Colon (tissue), 2 donors: ENCODE measurements around the gene GRAMD4.

Source experiments
- FAIRE-seq: peaks from 2 replicates; lab custom pipeline; 2012; peaks lifted over from hg19 to GRCh38; lab: Jason Lieb, UNC
- donor health status: control.
- donor health status: control.

GRAMD4 gene

DNA sequence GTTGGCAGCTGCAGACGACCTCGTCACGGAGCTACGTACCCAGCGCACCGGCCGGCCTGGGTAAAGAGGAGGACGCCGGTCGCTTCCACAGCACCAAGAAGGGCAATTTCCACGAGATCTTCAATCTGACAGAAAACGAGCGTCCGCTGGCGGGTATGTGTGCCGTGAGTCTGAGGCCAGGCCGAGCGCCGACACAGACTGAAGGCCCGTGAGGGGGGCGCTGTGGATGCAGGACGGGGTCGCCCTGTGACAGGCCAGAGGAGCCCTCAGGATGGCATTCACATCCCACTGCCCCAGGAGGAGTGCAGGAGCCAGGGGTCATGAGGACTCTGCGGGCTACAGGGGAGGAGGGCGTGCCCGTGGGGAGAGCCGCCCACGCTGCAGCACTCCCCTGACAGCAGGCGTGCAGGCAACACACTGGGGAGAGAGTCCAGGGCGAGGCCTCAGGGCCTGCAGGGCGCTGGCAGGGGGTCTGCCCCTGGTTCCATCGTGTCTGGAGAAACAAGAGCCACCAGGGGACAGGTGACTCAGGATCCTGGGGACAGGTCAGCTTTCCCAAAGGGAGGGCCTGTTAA is 53.6 kb downstream of the GRAMD4 start:
- FAIRE-seq, result no peak

GRCh38 chr22:46674367-46674781 is 54.2 kb downstream of the GRAMD4 start:
- FAIRE-seq, result no peak

GRCh38 chr22:46674906-46675305 is 54.7 kb downstream of the GRAMD4 start:
- FAIRE-seq, result no peak

DNA sequence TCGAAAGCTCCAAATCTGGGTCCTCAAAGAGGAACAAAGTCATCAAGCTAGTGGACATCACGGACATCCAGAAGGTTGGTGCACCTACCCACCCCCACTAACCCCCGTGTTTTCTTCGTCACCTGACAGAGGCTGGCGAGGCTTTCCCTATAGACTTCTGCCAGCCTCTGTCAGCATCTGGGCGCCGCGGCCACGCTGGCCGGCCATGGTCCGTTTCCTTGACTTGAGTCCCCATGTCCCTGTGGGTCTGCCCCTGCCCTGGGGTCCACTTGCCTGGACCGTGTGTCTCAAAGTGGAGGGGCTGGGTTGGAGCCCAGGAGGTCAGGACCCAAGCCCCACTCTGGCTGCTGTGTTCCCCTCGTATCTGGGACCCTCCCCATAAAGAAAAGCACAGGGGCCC is 55.3 kb downstream of the GRAMD4 start:
- no peak for FAIRE-seq

DNA sequence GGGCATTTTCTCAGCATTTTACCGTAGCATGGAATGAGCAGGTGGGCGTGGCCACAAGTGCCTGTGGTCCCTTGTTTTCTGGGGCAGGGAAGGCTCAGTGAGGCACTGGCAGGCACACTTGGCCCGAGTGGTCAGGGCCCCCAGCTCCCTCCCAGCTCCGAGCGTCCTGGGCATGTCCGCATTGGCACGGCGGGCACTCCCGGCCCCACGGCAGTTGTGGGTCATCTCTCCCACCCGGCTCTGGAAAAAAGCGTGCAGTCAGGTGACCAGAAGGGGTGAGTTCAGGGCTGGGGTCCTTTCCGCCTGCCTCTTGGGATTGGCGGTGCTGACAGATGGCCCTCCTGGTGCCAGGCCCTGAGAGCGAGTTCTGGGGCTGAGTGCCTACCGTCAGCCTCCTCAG is 55.8 kb downstream of the GRAMD4 start:
- FAIRE-seq, result no peak

DNA sequence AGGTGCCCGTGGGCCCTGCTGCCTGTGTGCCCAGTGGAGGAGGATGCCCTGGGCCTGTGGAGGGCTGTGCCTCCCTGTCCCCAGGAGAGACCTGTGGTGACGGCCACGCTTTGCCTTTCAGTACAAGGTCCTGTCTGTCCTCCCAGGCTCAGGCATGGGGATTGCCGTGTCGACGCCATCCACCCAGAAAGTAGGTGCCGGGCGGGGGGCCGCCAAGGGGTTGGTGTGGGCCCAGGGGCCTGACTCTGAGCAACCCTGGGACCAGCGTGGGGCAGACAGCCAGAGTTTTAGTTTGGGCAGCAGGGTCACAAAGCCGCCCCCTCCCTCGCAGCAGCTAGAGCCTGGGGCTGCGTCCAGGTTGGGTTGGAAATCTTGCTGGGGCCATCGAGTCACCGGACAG is 56.3 kb downstream of the GRAMD4 start:
- no peak for FAIRE-seq

DNA sequence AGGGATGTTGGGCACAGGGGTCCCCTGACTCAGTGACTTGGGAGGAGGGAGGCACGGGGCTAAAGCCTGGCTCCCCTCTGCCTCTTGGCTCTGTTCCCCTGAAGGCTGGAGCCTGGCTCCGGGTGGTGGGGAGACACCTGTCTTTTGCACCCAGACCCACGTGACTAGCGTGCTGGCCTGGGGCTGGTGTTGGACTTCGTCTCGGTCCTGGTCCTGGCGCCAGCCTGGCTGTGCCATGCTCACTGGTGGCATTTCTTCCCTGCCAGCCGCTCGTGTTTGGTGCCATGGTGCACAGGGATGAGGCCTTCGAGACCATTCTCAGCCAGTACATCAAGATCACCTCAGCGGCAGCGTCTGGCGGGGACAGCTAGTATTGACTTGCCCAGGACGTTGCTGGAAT is 56.7 kb downstream of the GRAMD4 start:
- FAIRE-seq, result no peak

DNA sequence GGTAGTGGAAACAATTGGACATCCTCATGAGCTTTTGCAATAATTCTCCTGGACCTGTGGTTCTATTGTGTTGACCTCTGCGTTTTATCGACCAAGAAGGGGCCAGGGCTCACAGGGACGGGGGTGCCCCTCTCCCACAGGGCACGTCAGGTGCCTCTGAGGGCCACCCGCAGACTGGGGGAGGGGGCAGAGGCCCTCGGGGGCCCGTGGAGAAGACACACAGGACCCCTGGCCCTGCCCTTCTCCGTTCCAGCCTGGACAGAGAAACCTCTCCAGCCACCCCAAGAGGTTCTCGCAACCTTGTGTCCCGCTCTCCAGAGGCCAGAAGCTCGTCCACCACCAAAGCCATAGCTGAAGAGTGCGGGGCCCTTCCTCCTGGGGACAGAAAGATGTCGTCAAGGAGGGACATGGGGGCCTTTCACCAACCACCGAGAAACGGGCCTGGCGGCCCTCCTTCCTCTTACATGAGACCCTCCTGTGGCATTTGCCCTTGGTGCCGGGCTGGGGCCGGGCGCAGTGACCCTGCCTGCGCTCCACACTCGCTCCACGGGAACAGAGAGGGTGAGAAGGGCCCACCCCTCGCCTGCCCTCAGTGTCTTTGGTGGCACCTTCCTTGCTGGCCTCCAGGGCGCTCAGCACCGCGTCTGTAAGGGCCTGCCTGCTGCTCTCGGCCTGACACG is 57.3 kb downstream of the GRAMD4 start:
- no peak for FAIRE-seq

- no peak for FAIRE-seq
Measured at GRCh38 chr22:46678003-46678657, 57.9 kb downstream of the GRAMD4 start.

GRCh38 chr22:46678785-46679700 is 58.9 kb downstream of the GRAMD4 start:
- FAIRE-seq, result no peak

- FAIRE-seq, result no peak
Measured at GRCh38 chr22:46679706-46680269, 59.6 kb downstream of the GRAMD4 start.

GRCh38 chr22:46681010-46681409 is 60.8 kb downstream of the GRAMD4 start:
- no peak for FAIRE-seq

- no peak for FAIRE-seq
Measured at GRCh38 chr22:46682011-46682731, 62.0 kb downstream of the GRAMD4 start.

GRCh38 chr22:46684706-46685105 is 64.5 kb downstream of the GRAMD4 start:
- FAIRE-seq, result no peak

DNA sequence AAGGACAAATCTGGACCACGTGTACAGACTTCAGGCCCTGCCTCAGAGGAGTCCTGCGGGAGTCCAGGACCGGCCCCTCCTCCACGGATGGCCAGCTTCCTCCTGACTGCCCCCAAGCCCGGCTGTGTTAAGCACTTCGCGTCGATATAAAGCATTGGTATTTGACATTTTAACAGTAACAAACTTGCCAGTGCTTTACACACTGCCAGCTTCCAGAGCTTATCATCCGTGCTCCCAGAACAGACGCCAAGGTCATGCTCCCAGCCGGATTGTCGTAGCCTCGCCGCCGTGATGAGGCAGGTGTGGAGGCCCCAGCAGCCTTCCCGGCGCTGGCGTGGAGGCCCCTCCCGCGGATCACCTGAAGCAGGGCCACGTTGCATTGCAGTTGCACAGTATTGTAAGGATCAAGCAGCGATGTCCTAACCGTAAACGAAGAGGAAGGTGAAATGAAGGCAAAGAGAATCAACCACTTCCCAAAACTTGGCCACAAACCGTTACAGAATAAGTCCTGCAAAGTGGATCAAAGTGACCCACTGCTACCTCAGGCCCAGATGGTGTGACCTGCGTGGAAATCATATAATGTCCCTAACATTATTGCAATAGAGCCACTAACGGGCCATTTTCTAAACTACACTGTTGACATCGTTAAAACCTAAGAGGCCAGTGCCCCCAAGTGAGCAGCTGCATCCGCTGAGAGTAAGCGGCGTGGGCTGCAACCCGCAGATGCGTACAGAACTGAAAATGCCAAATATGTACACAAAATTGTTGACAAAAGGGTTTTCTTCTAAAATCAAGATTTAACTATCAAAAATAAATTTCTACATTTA is 66.2 kb downstream of the GRAMD4 start:
- no peak for FAIRE-seq

DNA sequence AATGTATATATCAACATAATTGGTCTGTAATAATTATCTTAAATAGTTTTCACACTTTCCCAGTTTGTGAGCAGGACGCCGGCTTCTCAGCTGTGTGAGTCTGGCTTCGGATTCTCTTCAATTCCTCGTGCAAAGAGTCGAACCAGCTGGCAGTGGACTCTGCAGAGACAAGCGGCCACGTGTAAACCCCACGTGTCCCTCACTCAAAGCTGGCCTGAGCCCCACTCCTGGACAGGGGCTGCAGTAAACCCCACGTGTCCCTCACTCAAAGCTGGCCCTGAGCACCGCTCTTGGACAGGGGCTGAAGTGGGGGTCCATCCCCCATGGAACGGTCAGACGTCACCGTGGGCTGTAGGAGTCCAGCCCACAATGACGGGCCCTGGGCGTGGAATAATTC is 66.9 kb downstream of the GRAMD4 start:
- FAIRE-seq, result no peak

DNA sequence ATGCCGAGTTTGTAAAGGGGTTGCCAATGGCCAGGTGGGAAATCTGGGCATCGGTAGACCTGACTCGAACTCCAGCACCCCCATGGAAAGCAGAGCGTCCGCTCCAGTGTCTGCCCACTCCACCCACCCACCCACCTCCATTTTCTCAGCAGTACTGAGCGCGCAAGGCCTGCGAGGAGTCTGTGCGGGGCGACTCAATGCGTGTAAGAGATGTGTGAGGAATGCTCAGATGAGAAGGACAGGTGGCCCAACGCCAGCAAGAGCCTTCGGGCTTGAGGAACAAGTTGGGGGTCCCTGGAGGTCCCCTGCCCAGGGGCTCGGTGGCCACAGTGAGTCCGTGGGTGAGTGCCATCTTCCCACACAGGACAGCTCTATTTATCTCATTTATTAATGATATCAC is 67.3 kb downstream of the GRAMD4 start:
- FAIRE-seq, result no peak

DNA sequence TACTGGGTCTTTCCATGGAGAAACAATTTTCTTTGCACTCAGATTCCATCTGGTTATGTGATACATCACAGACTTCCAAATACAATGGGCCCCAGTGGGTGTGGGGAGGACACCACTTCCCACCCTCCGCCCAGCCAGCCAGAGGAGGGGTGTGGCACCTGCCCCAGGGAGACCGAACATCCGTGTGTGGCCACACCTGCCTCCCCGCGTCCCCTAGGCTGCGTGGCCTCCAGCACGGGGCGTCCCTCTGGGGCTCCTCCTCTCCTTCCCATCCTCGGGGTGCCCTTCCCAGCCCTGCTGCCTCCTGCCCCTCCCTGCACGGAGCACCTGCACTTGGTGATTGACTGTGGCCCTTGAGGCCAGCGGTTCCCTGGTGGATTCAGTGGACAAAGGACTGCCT is 68.8 kb downstream of the GRAMD4 start:
- no peak for FAIRE-seq

GRCh38 chr22:46690146-46690545 is 70.0 kb downstream of the GRAMD4 start:
- FAIRE-seq, result no peak

DNA sequence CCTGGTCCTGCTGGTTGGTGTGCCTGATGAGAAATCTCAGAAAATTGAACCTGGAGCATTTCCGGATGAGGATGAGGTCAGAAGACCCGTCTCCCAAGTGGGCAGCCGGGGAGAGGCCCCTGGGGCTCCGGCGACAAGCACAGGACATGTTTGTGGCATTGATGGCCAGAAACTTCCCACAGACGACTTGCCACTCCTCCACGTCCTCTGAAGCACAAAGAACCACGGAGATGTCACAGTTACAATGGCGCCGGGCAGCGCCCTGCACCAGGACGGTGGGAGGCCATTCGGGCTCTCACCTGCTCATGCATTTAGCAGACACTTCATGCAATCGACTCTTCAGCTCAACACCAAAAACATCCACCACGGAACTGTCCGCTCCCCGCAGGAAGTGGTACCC is 71.4 kb downstream of the GRAMD4 start:
- FAIRE-seq, result no peak
